GM19099 (cell line): ENCODE measurements around the gene CHMP2A.
A peak's percentile ranks its signal among the peaks of the same experiment; 100 is the strongest.

Experiments
- POLR2A ChIP-seq: IDR thresholded peaks from 3 replicates; pipeline ENCODE4 v1.6.1; 2011; ENCODE audit warnings: low read depth; ENCODE audit not compliant: insufficient read length; ENCODE audit errors: extremely low read depth

CHMP2A gene

GRCh38 chr19:58536852-58537798, 17.8 kb downstream of the CHMP2A start:
- no peak for TF ChIP-seq POLR2A

GRCh38 chr19:58535857-58536256, 19.0 kb downstream of the CHMP2A start:
- TF ChIP-seq POLR2A = no peak

- no peak for TF ChIP-seq POLR2A
Measured at GRCh38 chr19:58531034-58531840, 23.7 kb downstream of the CHMP2A start.

GRCh38 chr19:58529405-58529804, 25.5 kb downstream of the CHMP2A start:
- no peak for TF ChIP-seq POLR2A

- no peak for TF ChIP-seq POLR2A
Measured at GRCh38 chr19:58522709-58523108, 32.2 kb downstream of the CHMP2A start.

- TF ChIP-seq POLR2A = no peak
Measured at GRCh38 chr19:58521651-58522050, 33.3 kb downstream of the CHMP2A start.

- no peak for TF ChIP-seq POLR2A
Measured at GRCh38 chr19:58520257-58520599, 34.7 kb downstream of the CHMP2A start.

GRCh38 chr19:58519355-58520256, 35.3 kb downstream of the CHMP2A start, which contains the start of gene ZBTB45:
TSS of gene ZBTB45 (minus strand) at chr19:58519810. CDS start at chr19:58517673, 2,137 bp downstream.
- peak; percentile 83 for TF ChIP-seq POLR2A

- no peak for TF ChIP-seq POLR2A
Measured at GRCh38 chr19:58519087-58519354, 35.9 kb downstream of the CHMP2A start.

GRCh38 chr19:58518256-58519086, 36.4 kb downstream of the CHMP2A start:
- TF ChIP-seq POLR2A = no peak

- no peak for TF ChIP-seq POLR2A
Measured at GRCh38 chr19:58516964-58517833, 37.7 kb downstream of the CHMP2A start.

- TF ChIP-seq POLR2A = no peak
Measured at GRCh38 chr19:58516246-58516836, 38.6 kb downstream of the CHMP2A start.

GRCh38 chr19:58515259-58515658, 39.6 kb downstream of the CHMP2A start:
- TF ChIP-seq POLR2A = no peak
